ENCODE measurements around the gene RAPGEF6. TPM values are rescaled to one million over a fixed set of nuclear protein-coding genes. Genes with fewer than 3 reads are reported as not detected.

The RAPGEF6 gene
- total RNA-seq, 4 donors from 2014 or later = 10.2 to 26.5 (median 13.7) TPM

DNA sequence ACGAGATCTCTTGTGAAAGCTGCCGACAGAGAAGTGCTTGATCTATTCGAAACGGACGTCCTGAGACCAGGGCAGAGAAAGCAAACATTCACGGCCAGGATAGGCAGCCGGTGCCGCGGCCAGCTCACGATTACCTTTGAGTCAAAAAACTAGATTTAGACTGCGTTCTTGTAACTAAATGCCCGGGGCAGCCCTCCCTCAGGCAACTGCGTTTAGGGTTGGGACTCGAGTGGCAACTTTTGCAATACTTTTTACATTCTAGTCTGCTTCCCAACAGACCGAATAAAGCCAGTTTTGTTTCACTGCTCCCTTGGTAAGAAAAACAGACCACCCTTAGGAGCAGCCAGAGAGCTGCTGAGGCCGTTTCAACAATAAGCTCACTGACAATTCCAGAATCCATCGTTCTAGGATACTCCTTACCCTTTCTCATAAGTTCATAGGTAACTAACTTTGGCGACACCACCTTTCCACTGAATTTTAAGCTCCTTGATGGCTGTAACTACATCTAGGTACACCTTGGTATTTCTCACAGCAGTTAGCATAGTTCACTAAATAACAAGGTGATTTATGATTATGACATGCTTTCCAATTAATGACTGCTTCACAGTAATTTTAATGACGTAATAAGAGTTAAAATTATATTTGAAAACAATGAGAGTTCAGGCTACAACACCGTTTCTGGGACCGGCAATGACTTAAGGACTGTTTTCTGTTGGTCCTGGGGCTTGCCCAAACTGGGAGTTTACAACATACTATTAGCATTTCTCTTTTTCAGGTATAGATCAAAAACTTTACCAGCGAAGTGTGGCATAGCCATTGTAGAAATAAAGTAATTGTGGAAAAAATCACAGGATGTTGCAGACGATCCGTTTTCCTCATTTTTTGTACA is 899 bp upstream of the RAPGEF6 start:
- Histone ChIP-seq H3K9me3 (no peaks in the 10 kb centered on the region), H3K27me3 (no peaks in the 10 kb centered on the region), H3K4me3 (peak overlapping the region; percentile 63 to 95 (median 84)), H3K36me3 (no peaks in the 10 kb centered on the region), H3K4me1 (peaks cover 15 to 54% (median 19%) of the 10 kb centered on the region in 3 donors), H3K27ac (peak overlapping the region; percentile 95 to 99 (median 98))
- intact Hi-C loops (cut with DNase I) = loop anchor here (10.0 kb wide), 1 partner anchor 159 kb away; the partner anchor contains the start of gene FNIP1
- DNase-seq = no peak
- no peak for TF ChIP-seq POLR2A (IDR thresholded peaks at IDR 0.05)
- TF ChIP-seq, protein P1, sequence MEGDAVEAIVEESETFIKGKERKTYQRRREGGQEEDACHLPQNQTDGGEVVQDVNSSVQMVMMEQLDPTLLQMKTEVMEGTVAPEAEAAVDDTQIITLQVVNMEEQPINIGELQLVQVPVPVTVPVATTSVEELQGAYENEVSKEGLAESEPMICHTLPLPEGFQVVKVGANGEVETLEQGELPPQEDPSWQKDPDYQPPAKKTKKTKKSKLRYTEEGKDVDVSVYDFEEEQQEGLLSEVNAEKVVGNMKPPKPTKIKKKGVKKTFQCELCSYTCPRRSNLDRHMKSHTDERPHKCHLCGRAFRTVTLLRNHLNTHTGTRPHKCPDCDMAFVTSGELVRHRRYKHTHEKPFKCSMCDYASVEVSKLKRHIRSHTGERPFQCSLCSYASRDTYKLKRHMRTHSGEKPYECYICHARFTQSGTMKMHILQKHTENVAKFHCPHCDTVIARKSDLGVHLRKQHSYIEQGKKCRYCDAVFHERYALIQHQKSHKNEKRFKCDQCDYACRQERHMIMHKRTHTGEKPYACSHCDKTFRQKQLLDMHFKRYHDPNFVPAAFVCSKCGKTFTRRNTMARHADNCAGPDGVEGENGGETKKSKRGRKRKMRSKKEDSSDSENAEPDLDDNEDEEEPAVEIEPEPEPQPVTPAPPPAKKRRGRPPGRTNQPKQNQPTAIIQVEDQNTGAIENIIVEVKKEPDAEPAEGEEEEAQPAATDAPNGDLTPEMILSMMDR (IDR thresholded peaks at IDR 0.05) = no peak
- 3 to 4% methylated on average over 19 to 24 of the region's 24 CpGs for WGBS, 2 donors

DNA sequence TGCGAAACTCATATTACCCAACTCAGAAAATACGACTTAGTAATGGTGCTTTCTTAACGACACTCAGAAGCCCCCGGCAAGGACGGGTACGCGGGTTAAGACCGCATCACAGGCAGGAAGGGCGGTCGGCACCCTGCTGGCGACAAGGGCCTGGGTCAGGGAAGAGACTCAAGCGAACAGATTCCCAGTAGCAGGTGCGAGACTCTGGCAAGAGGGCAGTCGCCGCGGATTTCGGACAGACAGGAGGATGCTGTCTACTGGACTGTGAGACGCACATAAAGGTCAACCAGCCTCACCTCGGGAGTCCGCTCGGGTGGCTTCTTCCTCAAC is 398 bp downstream of the RAPGEF6 start:
- Histone ChIP-seq H3K4me3 (peak overlapping the region; percentile 63 to 95 (median 84)), H3K27ac (peak overlapping the region; percentile 95 to 99 (median 98)), H3K36me3 (no peaks in the 10 kb centered on the region), H3K4me1 (peaks cover 15 to 55% (median 25%) of the 10 kb centered on the region in 3 donors), H3K9me3 (no peaks in the 10 kb centered on the region), H3K27me3 (no peaks in the 10 kb centered on the region)
- 0 to 1% methylated on average over 4 to 21 of the region's 21 CpGs for WGBS, 2 donors
- DNase-seq = peak; percentile 61
- TF ChIP-seq, protein P1 (IDR thresholded peaks at IDR 0.05) = peak in 3 of 6 experiments; percentile 6 to 12 (median 11)
- no peak for TF ChIP-seq POLR2A (IDR thresholded peaks at IDR 0.05)
- intact Hi-C loops (cut with DNase I) = loop anchor here (10.0 kb wide), 1 partner anchor 160 kb away; the partner anchor contains the start of gene FNIP1

DNA sequence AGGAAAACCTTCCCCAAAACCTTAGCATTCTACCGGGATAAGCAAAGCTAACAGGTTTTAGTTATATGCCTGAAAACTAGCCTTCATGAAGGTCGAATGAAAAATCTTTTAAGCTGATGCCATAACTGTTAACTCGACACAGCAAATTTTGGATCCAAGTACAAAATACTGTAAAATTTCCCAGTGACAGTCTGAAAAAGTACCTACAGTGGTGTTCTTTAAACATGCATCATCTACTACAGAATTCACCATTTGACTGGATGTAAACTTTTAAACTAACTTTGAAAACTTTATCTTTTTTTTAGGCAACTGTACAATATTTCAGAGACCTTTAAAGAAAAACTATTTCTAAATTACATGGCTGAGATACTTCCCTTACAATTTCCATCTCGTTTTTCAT is 791 bp downstream of the RAPGEF6 start:
- 1 to 4% methylated on average over 4 of the region's 4 CpGs for WGBS, 2 donors
- no peak for DNase-seq
- H3K27me3 ChIP-seq = no peaks in the 10 kb centered on the region
- TF ChIP-seq POLR2A (IDR thresholded peaks at IDR 0.05) = no peak
- TF ChIP-seq, protein P1 (IDR thresholded peaks at IDR 0.05) = no peak
- H3K9me3 ChIP-seq = no peaks in the 10 kb centered on the region
- peaks cover 15 to 55% (median 25%) of the 10 kb centered on the region in 3 donors for H3K4me1 ChIP-seq
- H3K4me3 ChIP-seq = peak overlapping the region; percentile 63 to 95 (median 84)
- peak overlapping the region; percentile 95 to 99 (median 98) for H3K27ac ChIP-seq
- H3K36me3 ChIP-seq = no peaks in the 10 kb centered on the region
- intact Hi-C loops (cut with DNase I) = loop anchor here (10.0 kb wide), 1 partner anchor 161 kb away; the partner anchor contains the start of gene FNIP1

DNA sequence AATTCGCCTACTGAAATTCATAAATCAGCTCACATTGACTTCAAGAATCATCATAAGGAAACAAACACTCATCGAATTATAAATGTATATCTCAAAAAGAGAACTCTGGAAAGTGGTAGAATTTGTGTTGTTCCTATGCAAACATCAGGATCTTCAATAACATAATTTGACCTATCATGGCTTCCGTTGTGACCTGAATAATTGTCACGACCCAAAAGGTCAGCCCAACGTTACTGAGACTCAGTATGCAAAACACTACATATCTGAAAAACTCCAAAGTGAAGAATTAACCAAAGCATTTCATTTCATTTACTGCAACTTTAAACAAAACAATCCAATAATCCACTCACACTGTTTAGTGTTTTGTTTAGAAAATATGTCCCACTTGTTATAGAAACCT is 1.2 kb downstream of the RAPGEF6 start:
- H3K36me3 ChIP-seq = no peaks in the 10 kb centered on the region
- 39 to 43% methylated on average over 5 of the region's 5 CpGs for WGBS, 2 donors
- TF ChIP-seq, protein P1 (IDR thresholded peaks at IDR 0.05) = no peak
- TF ChIP-seq POLR2A (IDR thresholded peaks at IDR 0.05) = no peak
- H3K27ac ChIP-seq = peak overlapping the region in 2 of 4 donors; percentile 97 to 99
- intact Hi-C loops (cut with DNase I) = loop anchor here (10.0 kb wide), 1 partner anchor 161 kb away; the partner anchor contains the start of gene FNIP1
- peak overlapping the region in 3 of 4 donors; percentile 63 to 95 (median 93) for H3K4me3 ChIP-seq
- no peaks in the 10 kb centered on the region for H3K9me3 ChIP-seq
- no peaks in the 10 kb centered on the region for H3K27me3 ChIP-seq
- peaks cover 15 to 55% (median 25%) of the 10 kb centered on the region in 3 donors for H3K4me1 ChIP-seq
- DNase-seq = no peak

DNA sequence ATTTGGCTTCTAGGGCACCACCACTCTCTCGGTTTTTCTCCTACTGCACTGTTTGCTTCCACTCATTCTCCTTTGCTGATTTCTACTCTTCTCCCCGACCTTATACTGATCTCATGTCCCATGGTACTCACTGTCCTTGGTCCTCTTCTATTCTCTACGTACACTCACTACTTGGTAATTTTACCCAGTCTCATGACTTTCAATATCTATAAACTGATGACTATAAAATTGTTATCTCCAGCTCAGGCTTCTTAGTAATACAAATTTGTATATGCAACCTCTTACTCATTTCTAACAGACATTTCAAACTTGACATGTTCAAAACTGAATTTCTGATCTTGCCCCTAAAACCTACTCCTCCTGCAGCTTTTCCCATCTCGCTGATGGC is 4.1 kb downstream of the RAPGEF6 start:
- Histone ChIP-seq H3K4me3 (no peak overlapping the region), H3K9me3 (no peaks in the 10 kb centered on the region), H3K36me3 (no peaks in the 10 kb centered on the region), H3K27me3 (no peaks in the 10 kb centered on the region), H3K27ac (no peak overlapping the region), H3K4me1 (peaks cover 15 to 45% (median 20%) of the 10 kb centered on the region in 3 donors)
- 65 to 68% methylated on average over 4 of the region's 4 CpGs for WGBS, 2 donors
- TF ChIP-seq, protein P1 (IDR thresholded peaks at IDR 0.05) = no peak
- no peak for TF ChIP-seq POLR2A (IDR thresholded peaks at IDR 0.05)
- DNase-seq = no peak
- intact Hi-C loops (cut with DNase I) = loop anchor here (10.0 kb wide), 1 partner anchor 164 kb away; the partner anchor contains the start of gene FNIP1
